NCI-H1436 treated with DMSO at 0.1 percent for 48 hours (cell line): ENCODE measurements around the gene TIPRL.

Experiments
- DNase-seq: peaks from one replicate; lab custom pipeline; 2025; lab: John Stamatoyannopoulos, UW

Gene TIPRL

DNA sequence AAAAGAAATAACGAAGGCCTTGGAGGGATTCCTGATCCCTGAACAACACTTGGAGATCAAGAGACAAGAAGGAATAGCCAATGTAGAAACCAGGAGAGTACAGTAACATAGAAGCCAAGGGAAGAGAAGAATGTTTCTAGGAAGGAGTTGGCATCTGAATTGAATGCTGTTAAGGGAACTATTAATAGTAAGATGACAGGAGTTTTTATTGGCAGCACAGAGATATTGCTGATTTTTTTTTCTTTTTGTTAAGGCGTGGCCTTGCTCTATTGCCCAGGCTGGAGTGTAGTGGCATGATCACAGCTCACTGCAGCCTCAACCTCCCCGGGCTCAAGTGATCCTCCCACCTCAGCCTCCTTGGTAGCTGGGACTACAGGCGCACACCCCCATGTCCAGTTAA lies 37.4 kb downstream of the TIPRL start:
- DNase-seq, result no peak

DNA sequence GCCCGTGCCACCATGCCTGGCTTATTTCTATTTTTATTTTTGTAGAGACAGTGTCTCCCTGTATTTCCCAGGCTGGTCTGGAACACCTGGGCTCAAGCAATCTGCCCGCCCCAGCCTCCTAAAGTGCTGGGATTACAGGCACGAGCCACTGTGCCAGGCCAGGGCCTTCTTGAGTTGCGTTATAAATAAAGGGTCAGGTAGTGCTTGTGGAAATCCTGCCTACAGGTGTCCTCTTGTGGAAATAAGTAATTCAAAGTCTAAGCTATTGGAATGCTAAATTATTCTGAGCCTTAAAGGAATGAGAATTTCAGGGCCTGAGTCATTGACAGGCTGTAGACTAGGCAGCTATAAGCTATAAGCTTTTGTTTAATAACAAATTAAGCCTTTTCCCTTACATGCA lies 38.9 kb downstream of the TIPRL start:
- no peak for DNase-seq

DNA sequence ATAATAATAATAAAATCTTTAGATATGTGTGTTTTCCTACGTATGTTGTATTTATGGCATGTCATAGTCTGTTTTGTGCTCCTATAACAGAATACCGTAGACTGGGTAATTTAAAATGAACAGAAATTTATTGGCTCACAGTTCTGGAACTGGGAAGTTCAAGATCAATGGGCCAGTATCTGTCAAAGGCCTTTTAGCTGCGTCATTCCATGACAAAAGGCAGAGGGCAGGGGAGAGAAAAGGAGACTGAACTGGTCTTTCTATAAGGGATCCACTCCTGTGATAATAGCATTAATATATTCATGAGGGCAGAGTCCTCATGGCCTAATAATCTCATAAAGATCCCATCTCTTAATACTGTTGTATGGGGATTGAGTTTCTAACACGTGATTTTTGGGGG lies 39.9 kb downstream of the TIPRL start:
- no peak for DNase-seq

DNA sequence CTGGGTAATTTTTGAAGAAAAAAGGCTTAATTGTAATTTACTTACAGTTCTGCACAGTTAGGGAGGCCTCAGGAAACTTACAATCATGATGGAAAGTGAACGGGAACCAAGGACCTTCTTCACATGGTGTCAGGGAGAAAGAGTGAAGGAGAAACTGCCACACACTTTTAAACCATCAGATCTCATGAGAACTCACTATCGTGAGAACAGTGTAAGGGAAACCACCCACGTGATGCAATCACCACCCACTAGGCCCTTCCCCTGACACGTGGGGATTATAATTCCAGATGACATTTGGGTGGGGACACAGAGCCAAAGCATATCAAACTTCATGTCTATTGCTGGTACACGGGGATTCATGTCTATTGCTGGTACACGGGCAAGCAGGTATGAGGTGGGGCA lies 41.7 kb downstream of the TIPRL start:
- no peak for DNase-seq

DNA sequence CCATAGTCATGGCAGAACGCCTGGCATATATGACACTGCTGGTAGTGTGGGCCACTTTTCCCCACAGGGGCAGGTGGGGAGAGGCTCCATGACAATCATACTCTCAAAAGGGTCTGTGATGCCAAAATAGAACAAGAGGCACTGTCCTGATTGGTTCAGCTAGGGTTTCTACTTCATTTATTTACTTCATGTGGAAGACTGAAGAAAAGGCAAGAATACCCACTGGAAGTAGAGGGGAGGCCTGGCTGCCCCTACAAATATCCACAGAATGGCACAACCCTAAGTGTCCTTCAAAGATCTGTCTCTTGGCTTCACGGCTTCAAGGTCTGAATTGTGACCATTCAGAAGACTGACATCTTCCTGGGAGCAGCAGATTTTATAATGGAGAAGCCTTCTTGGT lies 42.5 kb downstream of the TIPRL start:
- DNase-seq, result no peak

DNA sequence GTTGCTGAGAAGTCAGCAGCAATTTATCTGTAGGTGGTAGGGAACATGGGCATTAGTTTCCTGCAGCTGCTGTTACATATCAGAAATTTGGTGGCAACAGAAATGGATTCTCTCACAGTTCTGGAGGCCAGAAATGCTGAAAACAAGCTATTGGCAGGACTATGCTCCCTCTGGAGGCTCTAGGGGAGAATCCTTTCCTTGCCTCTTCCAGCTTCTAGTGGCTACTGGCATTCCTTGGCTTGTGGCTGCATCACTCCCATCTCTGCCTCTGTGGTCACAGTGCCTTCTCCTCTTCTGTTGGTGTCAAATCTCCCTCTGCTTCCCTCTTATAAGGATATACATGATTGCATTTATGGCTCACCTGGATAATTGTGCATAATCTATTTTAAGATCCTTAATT lies 44.5 kb downstream of the TIPRL start:
- DNase-seq, result no peak

DNA sequence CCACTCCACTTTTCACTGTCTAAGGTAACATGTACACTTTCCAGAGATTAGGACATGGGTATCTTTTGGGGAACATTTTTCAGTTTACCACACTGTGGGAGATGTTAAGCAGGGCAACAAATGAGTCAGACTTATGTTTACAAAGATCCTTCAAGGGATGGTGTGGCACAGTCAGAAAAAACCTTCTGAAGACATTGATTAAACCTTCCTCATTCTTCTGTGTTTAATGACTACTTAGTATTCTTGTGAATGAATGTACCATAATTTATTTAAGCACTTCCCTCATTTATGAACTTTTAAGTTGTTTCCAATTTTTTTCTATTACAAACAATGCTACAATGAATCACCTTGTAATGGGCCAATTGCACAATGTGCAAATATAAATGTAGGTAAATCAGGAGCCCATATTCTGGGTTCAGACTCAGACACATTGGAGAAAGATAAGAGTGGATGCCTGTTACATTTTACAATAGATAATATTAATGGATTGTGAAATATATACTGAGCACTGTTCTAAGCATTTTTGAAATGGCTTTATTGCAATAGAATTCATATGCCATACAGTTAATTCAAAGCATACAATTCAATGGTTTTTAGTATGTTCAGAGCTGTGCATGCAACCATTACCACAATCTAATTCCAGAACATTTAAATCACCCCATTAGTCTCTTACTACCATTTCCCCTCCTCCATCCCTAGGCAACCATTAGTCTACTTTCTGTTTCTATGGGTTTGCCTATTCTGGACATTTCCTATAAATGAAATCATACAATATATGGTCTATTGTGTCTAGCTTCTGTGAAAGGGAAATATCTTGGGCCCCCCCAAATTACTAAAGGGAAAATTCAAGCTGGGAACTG lies 45.1 kb downstream of the TIPRL start:
- DNase-seq, result no peak

DNA sequence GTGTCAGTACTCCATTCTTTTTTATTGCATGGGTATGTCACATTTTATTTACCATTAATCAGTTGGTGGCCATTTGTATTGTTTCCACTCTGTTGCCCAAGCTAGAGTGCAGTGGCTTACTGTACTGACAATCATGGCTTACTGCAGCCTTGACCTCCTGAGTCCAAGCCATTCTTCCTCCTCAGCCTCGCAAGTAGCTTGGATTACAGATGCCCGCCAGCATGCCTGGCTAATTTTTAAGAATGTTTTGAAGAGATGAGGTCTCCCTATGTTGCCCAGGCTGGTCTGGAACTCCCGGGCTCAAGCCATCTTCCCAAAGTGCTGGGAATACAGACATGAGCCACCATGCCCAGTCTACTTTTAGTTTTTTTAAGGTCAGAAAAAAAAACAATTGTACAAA lies 46.2 kb downstream of the TIPRL start:
- DNase-seq, result no peak

DNA sequence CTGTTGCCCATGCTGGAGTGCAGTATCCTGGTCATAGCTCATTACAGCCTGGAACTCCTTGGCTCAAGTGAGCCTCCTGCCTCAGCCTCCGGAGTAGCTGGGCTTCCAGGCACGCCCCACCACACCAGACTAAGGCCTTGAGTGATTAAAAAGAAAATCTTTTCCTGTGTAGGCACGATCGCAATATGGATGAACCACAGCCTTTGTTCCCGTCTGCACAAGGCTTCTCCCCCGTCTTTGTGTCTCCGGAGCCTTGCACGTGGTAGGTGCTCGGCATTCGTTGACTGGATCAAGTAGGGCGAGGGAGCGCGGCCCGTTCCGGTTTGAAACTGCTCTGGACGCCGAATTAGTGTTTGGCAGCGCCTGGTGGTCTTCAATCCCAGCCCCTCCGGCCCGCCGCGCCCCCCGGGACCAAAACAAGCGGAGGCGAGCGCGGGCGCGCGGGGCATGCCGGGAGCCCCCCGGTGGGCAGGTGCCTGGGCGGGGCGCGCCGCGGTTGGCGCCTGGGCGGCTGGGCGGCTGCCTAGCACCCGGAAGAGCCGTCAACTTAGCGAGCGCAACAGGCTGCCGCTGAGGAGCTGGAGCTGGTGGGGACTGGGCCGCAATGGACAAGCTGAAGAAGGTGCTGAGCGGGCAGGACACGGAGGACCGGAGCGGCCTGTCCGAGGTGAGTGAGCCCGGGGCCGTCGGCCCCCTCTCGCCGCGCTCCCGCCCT lies 46.9 kb downstream of the TIPRL start, which contains the start of gene SFT2D2:
Gene SFT2D2, plus strand, starts transcription at position 529 of the 715 bp plus-strand sequence. Its CDS starts 76 bp downstream, at position 605.
- DNase-seq, result peak; percentile 20

DNA sequence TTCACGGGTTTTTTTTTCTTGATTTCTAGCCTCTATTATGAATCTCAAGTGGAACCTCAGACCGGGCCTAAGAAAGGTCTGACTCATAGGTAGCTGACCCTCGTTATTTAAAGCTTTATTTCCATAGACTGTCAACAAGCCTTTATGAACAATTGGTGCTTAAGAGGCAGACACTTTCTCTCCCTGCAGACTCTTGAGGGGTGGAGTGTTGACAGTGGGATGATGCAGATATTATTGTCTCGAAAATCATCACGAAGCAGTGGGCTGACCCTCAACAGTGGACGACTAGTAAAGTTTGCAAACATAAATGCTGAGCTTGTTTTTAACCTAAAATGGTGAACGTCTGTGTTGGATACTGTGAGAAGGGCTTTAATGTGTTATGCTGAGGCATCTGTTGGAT lies 48.9 kb downstream of the TIPRL start:
- no peak for DNase-seq

DNA sequence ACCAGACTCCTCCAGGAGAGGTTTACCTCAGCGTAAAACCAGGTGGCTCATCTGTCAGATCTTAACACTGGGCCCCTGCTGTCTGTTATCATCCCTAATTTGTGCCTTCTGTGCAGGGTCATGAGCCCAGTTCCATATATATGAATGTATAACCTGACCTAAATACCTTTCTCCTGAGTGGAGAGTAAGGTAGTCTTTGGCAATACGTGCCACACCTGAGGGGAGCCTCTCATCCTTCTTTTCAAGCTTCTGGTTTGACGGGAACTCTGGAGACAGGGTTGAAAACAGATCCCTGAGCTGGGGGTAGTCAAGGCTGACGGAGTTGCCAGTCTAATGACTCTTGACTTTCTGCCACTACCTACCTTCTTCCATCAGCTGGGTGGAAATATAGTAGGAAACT lies 51.1 kb downstream of the TIPRL start:
- DNase-seq, result no peak

DNA sequence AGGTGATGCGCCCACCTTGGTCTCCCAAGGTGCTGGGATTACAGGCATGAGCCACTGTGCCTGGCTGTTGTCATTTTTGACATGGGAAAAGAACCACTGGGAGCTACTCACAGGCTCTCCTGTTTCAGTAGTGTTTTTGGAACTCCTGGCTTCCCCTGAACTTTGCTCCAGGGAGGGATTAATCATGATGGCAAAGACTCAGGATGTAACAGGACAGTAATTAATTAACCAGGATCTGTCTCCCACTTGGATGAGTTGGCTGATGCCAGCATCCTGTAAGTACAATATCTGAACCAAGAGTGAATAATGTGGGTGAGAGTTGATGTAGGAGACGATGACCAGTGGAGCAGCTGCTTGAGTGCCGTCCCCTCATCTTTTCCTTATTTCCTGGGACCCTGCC lies 51.9 kb downstream of the TIPRL start:
- no peak for DNase-seq

DNA sequence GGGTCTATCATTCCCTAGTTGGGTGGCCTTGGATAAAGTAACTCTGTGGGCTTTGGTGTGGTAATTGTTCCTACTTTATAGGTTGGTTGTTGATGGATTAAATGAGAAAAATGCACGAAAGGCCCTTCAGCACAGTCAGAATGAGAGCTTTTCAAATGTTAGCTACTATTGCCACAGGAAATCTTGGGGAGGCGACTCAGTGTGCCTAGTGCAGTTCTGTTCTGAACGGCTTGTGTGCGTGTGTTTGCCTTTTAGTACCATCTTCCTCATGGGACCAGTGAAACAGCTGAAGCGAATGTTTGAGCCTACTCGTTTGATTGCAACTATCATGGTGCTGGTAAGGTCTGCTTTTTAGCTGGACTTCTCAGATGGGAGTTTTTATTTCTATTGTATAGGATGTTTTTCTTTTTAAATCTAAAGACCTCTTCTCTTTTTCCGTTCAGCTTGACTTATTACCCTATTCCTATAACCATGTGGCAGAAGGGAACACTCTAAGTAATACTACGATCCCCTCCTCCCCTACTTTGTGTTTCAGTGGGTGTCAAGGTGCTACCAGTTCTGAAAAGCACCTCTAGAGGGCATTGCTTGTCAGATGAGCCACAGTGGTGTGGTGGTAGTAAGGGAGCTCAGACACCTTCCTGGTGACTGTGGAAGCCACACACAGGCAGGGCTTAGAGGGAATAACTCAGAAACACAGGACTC lies 56.2 kb downstream of the TIPRL start:
- no peak for DNase-seq

DNA sequence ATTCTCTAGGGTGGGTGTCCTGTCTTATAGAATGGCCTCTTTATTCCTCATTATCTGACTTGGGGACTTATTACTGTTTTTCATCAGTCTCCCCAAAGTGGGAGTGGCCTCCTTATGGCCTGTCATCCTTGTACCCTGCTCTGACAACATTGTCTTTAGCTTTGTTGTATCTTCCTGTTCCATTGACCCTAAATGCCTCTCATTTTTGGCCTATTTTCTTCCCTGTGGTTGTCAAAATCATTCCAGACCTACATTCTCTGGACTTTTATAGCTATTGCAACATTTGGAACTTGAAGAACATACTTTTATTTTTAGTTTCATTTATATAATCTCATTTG lies 56.8 kb downstream of the TIPRL start:
- no peak for DNase-seq

DNA sequence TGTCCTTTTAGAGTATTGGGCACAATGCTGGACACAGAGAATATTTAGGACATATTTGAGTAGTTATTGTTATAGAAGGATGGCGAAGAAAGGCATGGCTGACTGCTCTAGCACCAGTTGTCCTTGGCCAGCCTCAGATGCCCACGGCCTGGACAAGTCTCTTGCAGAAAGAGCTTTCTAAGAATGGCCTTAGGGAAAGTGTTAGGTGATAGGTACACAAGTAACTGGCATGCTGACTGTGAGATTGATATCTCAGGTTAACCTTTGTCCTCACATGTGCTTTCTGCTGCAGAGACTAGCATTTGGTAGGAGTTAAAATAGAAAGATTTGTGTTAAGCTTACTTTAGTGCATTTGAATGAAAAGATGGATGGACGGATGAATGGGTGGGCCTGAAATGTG lies 57.2 kb downstream of the TIPRL start:
- no peak for DNase-seq

DNA sequence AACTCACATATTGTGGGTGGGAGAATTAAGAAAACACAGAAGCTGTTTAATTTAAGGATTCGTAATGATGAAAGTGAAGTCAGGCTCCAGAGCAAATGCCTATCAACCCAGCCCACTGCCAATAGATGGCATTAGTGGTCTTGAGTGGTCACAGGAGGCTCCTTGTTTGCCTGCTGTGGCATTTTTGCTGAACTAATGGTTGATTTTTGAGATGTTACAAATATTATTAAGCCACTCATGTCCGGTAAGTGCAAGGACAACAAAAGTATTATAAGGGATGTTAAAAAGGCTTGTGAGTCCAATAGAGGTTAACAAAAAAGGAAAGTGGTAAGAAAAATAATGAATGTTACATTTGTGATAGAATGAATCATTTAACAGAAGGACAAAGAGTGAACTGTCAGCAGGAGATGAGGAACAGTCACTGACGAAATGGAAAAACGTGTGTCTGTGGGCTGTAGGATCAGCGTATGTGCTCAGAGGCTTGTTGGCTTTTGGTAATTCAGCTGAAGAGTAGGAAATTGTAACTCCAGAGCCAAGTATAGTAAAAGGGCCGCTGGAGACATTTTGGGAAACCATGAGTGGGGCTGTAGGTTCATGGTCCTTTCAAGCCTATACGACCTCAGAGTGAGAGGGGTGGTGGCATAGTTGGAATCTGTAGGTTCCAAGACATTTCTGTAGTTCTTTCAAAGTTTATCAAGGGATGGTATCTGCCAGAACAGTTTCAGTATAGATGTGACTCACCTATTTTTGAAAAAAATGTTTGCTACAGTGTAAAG lies 58.3 kb downstream of the TIPRL start:
- no peak for DNase-seq

DNA sequence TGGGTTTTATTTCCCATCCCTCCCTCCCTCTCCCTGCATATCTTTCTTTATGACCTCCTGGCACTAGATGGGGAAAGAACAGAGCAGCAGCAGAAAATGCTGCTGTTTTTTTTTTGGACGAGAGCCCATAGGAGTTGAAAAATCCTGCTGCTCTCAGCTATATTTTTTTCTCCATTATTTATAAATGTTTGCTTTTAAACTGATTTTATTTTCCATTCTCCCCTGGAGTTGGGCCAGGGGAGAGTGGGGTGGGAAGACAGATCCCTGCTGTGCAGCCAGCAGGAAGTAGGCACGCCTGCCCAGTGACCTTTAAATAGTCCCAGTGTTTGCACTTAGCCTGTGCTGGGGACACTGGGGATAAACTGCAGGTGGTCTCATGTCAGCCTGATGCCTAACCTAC lies 64.4 kb downstream of the TIPRL start:
- DNase-seq, result no peak

DNA sequence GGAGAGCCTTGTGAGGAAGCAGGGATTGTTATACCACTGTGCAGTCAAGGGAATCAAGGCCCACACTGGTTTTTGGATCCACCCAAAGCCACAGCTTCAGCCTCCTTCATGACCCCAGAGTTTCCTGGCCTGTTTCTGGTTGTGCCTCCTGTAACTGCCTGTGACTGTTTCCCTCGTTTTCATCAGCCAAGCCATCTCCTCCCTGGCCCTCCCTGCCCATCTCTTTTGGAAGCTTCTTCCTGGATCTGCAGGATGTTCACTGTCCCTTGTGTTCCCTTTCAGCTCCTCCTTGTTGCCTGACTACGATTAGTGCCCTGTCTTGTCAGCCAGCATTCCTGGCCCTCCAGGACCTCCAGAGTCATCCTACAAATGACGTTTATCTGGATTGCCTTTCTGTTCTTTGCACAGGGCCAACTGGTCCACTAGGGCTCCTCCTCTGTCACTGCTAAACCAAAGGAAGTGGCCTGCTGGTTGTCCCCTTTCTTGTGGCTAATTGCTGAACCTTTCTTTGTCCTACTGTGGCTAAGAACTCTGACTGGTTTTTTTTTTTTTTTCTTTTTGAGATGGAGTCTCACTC lies 65.0 kb downstream of the TIPRL start:
- no peak for DNase-seq

DNA sequence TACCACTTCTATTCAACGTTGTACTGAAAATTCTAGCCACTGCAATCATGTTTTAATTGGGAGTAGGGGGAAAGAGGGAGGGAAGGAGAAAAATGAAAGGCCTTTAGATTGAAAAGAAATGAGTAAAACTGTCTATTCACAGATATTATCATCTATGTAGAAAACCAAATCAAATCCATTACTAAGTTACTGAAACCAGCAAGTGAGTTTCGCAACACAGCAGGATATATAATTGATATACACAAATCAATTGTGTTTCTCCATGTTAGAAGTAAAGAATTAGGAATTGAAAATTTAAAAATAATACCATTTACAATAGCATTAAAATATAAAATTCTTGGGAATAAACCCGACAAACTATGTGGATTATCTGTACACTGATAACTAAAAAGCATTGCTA lies 66.3 kb downstream of the TIPRL start:
- DNase-seq, result no peak

DNA sequence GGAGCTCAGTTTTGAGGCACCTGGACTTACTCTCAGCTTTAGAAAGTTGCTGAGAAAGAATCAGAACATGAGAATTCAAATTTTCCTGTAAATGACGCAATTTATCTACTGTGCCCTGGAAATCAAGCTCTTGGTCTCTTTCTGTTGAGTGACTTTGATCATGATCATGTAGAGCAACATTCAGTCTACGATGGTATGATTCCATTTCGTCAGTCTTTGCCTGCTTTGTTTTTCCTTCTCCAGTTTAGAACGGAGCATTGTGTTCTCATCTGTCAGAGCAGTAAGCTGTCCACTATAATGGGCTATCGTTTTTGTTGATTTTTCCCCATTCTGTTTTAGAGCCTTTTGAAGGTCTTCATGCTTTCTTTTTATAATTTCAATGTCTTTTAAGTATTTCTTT lies 67.7 kb downstream of the TIPRL start:
- DNase-seq, result no peak
